HCT116 (cell line): ENCODE data around the gene NTHL1. TPM values are rescaled to one million over a fixed set of nuclear protein-coding genes. Genes with fewer than 3 reads are reported as not detected.

ENCODE experiments used
- ATAC-seq: fragments of 200-7000 bp; cut with Tn5 transposase; 2 replicates; pipeline ENCODE4 v1.9.1; 2020; ENCODE audit warnings: mild to moderate bottlenecking, moderate library complexity
- BruUV-seq: library from RNA; stranded (reverse); fragments of 400-500 nt; replicated peaks from 2 replicates; lab custom pipeline; 2021; lab: Mats Ljungman, UMichigan
- CTCF ChIA-PET: fragments of 300-600 bp; sonication (Branson Sonifier 250); formaldehyde crosslinking; loops from one replicate; lab custom pipeline; 2021; ENCODE audit warnings: antibody characterized with exemption; lab: Charles Lee
- POLR2A ChIA-PET: fragments of 300-600, 350-600 bp; sonication (Branson Sonifier 250); formaldehyde crosslinking; loops from one replicate; lab custom pipeline; 2021; ENCODE audit warnings: antibody characterized with exemption; lab: Charles Lee
- RAD21 ChIA-PET, 2 experiments: fragments of 300-600 bp; sonication (Branson Sonifier 250); formaldehyde crosslinking; loops; one replicate each; lab custom pipeline; 2023; ENCODE audit warnings: low total read pairs in 2 of 2; ENCODE audit not compliant: uncharacterized antibody in 2 of 2, unreplicated experiment in 2 of 2, low non-redundant PET in 1 of 2; lab: Charles Lee
- DNase-seq: peaks from one replicate; pipeline ENCODE4 v3.0.0-alpha.2; 2010; ENCODE audit warnings: low read depth, low spot score
- H2AFZ ChIP-seq: fragments of 200-600 bp; shearing (Covaris generic), sonication (generic); 2 replicates; pipeline ENCODE4 v1.6.1; 2017; ENCODE audit warnings: low read depth, mixed run types, mixed read lengths, antibody characterized with exemption, low read length; ENCODE audit not compliant: poor library complexity, severe bottlenecking
- H3K27ac ChIP-seq: 2 replicates; pipeline ENCODE4 v1.5.1; 2012; ENCODE audit warnings: low read depth, low read length
- H3K27me3 ChIP-seq: fragments of 200-600 bp; sonication (generic); 2 replicates; pipeline ENCODE4 v1.6.1; 2016; ENCODE audit warnings: mixed run types, low read length, mixed read lengths; ENCODE audit not compliant: insufficient read depth
- H3K36me3 ChIP-seq, 2 experiments: fragments of 200-500 bp in 1 of 2; fragments of 200-600 bp in 1 of 2; sonication (Bioruptor generic) in 1 of 2; sonication (generic) in 1 of 2; 2 replicates each; pipeline versions ENCODE4 v1.5.1 to v1.6.1; 2014 to 2016; ENCODE audit warnings: low read length in 2 of 2, inconsistent platforms in 1 of 2, mixed read lengths in 1 of 2, mixed run types in 1 of 2; ENCODE audit not compliant: insufficient read depth in 2 of 2, control insufficient read depth in 1 of 2
- H3K4me1 ChIP-seq, 2 experiments: fragments of 200-600 bp in 1 of 2; sonication (generic) in 1 of 2; 2 replicates each; pipeline versions ENCODE4 v1.5.1 to v1.6.1; 2012 to 2017; ENCODE audit warnings: low read length in 2 of 2, inconsistent platforms in 1 of 2, mild to moderate bottlenecking in 1 of 2, mixed read lengths in 1 of 2, mixed run types in 1 of 2, moderate library complexity in 1 of 2; ENCODE audit not compliant: insufficient read depth in 2 of 2, control insufficient read depth in 1 of 2
- H3K4me2 ChIP-seq: fragments of 200-600 bp; sonication (generic); 2 replicates; pipeline ENCODE4 v1.6.1; 2017; ENCODE audit warnings: mixed run types, low read length, mixed read lengths
- H3K4me3 ChIP-seq, 2 experiments: fragments of 200-600 bp in 1 of 2; sonication (generic) in 1 of 2; replicated peaks in 1 of 2; 2 replicates each; pipeline ENCODE4 v1.5.1; 2011 to 2016; ENCODE audit warnings: low read length in 2 of 2, control low read depth in 1 of 2, low read depth in 1 of 2, mild to moderate bottlenecking in 1 of 2, mixed read lengths in 1 of 2, mixed run types in 1 of 2
- H3K79me2 ChIP-seq: fragments of 200-600 bp; sonication (generic); 2 replicates; pipeline ENCODE4 v1.6.1; 2017; ENCODE audit warnings: mild to moderate bottlenecking, mixed run types, low read length, moderate library complexity, mixed read lengths; ENCODE audit not compliant: insufficient read depth
- H3K9ac ChIP-seq: fragments of 200-600 bp; sonication (generic); 2 replicates; pipeline ENCODE4 v1.6.1; 2016; ENCODE audit warnings: low read length, mixed read lengths
- H3K9me2 ChIP-seq: fragments of 200-600 bp; sonication (generic), shearing (Covaris generic); 2 replicates; pipeline ENCODE4 v1.6.1; 2017; ENCODE audit warnings: mixed run types, mild to moderate bottlenecking, moderate library complexity; ENCODE audit not compliant: insufficient read depth
- H3K9me3 ChIP-seq, 2 experiments: fragments of 200-500 bp in 1 of 2; fragments of 200-600 bp in 1 of 2; sonication (Bioruptor generic) in 1 of 2; sonication (generic) in 1 of 2; 2 replicates each; pipeline ENCODE4 v1.6.1; 2014 to 2017; ENCODE audit warnings: low read length in 2 of 2, mixed read lengths in 2 of 2, inconsistent platforms in 1 of 2, low read depth in 1 of 2, mild to moderate bottlenecking in 1 of 2, mixed run types in 1 of 2, moderate library complexity in 1 of 2; ENCODE audit not compliant: control insufficient read depth in 1 of 2, insufficient read depth in 1 of 2
- H4K20me1 ChIP-seq: fragments of 200-600 bp; sonication (generic), shearing (Covaris generic); 2 replicates; pipeline ENCODE4 v1.6.1; 2017; ENCODE audit warnings: mixed run types, mild to moderate bottlenecking, moderate library complexity; ENCODE audit not compliant: insufficient read depth
- JUND ChIP-seq: IDR thresholded peaks from 2 replicates; pipeline ENCODE4 v1.6.1; 2012
- ZFX ChIP-seq: fragments of 450-650 bp; IDR thresholded peaks from 2 replicates; pipeline ENCODE4 v1.6.1; 2017
- intact Hi-C: fragments of 100-400 bp; cut with micrococcal nuclease; formaldehyde crosslinking; loops from 2 replicates; pipeline ENCODE4 v1.10.0; 2022
- total RNA-seq: library from RNA; stranded (reverse); gene quantifications from one replicate; pipeline ENCODE4 v1.2.1, GENCODE V29; 2021; ENCODE audit not compliant: unreplicated experiment
- TF ChIP-seq, protein P1 (sequence below): IDR thresholded peaks from 2 replicates; pipeline ENCODE4 v1.6.1; 2012
- TF ChIP-seq, protein P2 (sequence below): IDR thresholded peaks from 2 replicates; pipeline ENCODE4 v1.6.1; 2011; ENCODE audit warnings: mild to moderate bottlenecking, low read length, moderate library complexity; ENCODE audit not compliant: insufficient replicate concordance; ENCODE audit errors: extremely low read depth

NTHL1 gene
- total RNA-seq, 1 experiment from 2014 or later = 40.1 TPM

DNA sequence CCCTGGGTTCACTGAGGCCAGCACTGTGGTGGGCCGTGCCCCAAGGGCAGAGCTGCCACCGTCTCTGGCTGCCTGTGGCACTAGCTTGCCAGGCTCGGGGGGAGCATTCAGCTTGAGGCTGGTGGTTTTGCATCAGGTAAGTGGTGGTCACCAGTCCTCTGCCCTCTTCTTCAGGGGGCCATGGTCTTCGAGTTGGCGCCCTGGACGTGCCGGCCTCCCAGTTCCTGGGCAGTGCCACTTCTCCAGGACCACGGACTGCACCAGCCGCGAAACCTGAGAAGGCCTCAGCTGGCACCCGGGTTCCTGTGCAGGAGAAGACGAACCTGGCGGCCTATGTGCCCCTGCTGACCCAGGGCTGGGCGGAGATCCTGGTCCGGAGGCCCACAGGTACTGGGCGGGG lies 32.4 kb upstream of the NTHL1 start:
- intact Hi-C loops = no loop called here
- CTCF ChIA-PET = no interaction called here
- H3K9me3 ChIP-seq = no peaks in the 10 kb centered on the region
- no peaks in the 10 kb centered on the region for H4K20me1 ChIP-seq
- H3K79me2 ChIP-seq = no peaks in the 10 kb centered on the region
- no peaks in the 10 kb centered on the region for H3K36me3 ChIP-seq
- no peaks in the 10 kb centered on the region for H3K27me3 ChIP-seq
- H3K4me3 ChIP-seq = no peak overlapping the region
- POLR2A ChIA-PET = no interaction called here
- no peak overlapping the region for H3K27ac ChIP-seq
- RAD21 ChIA-PET = no interaction called here
- H3K4me1 ChIP-seq = no peaks in the 10 kb centered on the region
- no TSS peak for BruUV-seq
- no peak for DNase-seq
- H3K9me2 ChIP-seq = no peaks in the 10 kb centered on the region
- ATAC-seq = no peak
- no peak for TF ChIP-seq JUND
- TF ChIP-seq, protein P1, sequence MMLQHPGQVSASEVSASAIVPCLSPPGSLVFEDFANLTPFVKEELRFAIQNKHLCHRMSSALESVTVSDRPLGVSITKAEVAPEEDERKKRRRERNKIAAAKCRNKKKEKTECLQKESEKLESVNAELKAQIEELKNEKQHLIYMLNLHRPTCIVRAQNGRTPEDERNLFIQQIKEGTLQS = no peak
- no peak for TF ChIP-seq ZFX
- H2AFZ ChIP-seq = no peak overlapping the region
- H3K4me2 ChIP-seq = no peak overlapping the region
- no peak overlapping the region for H3K9ac ChIP-seq

DNA sequence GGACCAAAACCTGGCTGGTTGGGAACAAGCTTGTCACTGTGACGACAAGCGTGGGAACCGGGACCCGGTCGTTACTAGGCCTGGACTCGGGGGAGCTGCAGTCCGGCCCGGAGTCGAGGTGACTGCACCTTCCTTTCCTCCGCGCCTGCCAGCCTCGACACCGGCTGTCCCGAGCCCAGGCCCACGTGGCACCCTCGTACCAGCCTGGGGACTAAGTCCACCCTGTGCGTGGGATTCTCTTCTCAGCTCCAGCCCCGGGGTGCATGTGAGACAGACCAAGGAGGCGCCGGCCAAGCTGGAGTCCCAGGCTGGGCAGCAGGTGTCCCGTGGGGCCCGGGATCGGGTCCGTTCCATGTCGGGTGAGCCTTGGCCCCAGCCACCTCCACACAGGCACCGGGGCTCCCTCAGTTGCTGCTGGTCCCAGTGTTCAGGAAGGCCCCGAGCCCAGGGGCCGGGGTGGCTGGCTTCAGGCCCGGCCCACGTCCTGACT lies 31.7 kb upstream of the NTHL1 start:
- H3K36me3 ChIP-seq = no peaks in the 10 kb centered on the region
- no peaks in the 10 kb centered on the region for H3K9me2 ChIP-seq
- ChIA-PET POLR2A (no interaction called here), CTCF (no interaction called here), RAD21 (no interaction called here)
- H3K4me3 ChIP-seq = no peak overlapping the region
- H3K9me3 ChIP-seq = no peaks in the 10 kb centered on the region
- no peak overlapping the region for H3K9ac ChIP-seq
- no peak overlapping the region for H2AFZ ChIP-seq
- H3K27ac ChIP-seq = no peak overlapping the region
- BruUV-seq = no TSS peak
- DNase-seq (no peak), ATAC-seq (no peak)
- TF ChIP-seq, protein P2, sequence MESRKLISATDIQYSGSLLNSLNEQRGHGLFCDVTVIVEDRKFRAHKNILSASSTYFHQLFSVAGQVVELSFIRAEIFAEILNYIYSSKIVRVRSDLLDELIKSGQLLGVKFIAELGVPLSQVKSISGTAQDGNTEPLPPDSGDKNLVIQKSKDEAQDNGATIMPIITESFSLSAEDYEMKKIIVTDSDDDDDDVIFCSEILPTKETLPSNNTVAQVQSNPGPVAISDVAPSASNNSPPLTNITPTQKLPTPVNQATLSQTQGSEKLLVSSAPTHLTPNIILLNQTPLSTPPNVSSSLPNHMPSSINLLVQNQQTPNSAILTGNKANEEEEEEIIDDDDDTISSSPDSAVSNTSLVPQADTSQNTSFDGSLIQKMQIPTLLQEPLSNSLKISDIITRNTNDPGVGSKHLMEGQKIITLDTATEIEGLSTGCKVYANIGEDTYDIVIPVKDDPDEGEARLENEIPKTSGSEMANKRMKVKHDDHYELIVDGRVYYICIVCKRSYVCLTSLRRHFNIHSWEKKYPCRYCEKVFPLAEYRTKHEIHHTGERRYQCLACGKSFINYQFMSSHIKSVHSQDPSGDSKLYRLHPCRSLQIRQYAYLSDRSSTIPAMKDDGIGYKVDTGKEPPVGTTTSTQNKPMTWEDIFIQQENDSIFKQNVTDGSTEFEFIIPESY = no peak
- H4K20me1 ChIP-seq = no peaks in the 10 kb centered on the region
- no peaks in the 10 kb centered on the region for H3K79me2 ChIP-seq
- no peak overlapping the region for H3K4me2 ChIP-seq
- intact Hi-C loops = no loop called here
- no peaks in the 10 kb centered on the region for H3K4me1 ChIP-seq
- no peaks in the 10 kb centered on the region for H3K27me3 ChIP-seq
